Gastrocnemius medialis (tissue), 4 donors: ENCODE data around the gene MEGF6.

Experiments
- CTCF ChIP-seq, 5 experiments: fragments of 450-650 bp in 3 of 5; fragments of 200-600 bp in 2 of 5; sonication (generic) in 2 of 5; IDR thresholded peaks in 4 of 5; conservative IDR thresholded peaks in 1 of 5; 1 replicate in 4 of 5; 2 replicates in 1 of 5; pipeline ENCODE4 v1.5.1; 2016 to 2019; ENCODE audit warnings: antibody characterized with exemption in 5 of 5, mild to moderate bottlenecking in 3 of 5, moderate library complexity in 3 of 5
- POLR2A ChIP-seq, 2 donors: fragments of 450-650 bp; IDR thresholded peaks; one replicate each; pipeline ENCODE4 v1.6.1; 2017; ENCODE audit warnings: antibody characterized with exemption in 2 of 2, mild to moderate bottlenecking in 2 of 2, moderate library complexity in 2 of 2

DNA sequence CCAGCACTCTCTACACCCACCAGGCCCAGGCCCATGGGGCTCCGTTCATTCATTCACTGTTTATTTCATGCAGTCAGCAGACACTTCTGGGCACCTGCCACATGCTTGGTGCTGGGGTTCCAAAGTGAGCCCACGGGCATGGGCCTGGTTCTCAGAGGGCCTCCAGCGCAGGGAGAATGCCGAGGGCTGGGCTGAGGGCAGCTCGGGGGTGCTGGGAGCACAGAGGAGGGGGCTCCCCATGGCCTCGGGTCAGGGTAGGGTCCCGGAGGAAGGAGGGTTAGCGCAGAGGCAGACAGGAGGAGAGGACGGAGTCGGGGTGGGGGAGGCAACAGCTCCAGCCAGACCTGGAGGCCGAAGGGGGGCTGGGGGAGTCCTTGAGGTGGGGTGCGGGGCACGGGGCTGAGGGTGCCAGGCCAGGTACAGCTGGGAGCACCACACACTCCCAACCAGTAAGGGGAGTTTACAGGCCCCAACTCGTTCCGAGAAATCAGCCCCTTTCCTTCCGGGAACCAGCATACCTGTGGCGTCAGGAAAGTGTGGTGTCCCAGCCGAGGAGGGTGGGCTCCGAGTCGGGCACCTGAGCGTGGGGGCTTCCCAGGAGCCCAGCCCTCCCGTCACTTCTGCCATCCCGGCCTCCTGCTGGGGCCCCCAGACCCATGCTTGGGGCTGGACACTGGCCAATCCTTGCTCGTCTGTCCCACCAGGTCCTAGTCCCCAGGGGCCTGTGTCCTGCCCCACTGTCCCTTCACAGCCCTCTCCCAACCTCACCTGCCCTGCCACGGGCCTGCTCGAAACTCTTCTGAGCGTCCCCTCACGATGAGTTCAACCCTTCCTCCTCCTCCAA, 146.0 kb downstream of the MEGF6 start:
- TF ChIP-seq CTCF (IDR thresholded peaks at IDR 0.05 in 4 of 5, conservative IDR thresholded peaks at IDR 0.05 in 1 of 5) (no peak), POLR2A (IDR thresholded peaks at IDR 0.05) (no peak)
